ENCODE data around the gene ASTN2.
"Not testable (repeated sequence)": the region's sequence is repeated elsewhere in the genome, so short reads cannot be mapped to it uniquely, and the experiment has no call there.

The ASTN2 gene

DNA sequence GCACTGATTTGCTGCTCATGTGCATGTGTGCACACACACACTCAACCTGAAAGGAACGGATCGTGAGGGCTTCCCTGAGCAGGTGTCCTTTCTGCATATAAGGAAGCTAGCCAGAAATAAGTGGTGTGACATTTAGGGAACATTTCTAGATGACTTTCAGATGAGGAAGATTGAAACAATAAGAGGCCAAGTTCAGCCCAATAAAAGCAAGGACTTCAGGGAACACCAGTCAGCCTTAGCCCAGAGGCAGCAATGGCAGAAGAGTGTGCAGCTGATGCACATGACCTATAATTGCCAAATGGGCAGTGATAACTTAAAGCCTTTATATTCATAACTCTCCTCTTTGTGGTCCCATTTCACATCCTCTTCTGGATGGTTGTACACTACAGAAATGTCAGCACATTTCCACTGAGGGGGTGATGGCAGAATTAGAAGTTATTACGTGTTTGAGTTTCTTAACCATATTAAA lies 472.2 kb downstream of the ASTN2 start:
- no peak for DNase-seq

GRCh38 chr9:116941266-116941665 lies 473.6 kb downstream of the ASTN2 start:
- DNase-seq, result no peak

DNA sequence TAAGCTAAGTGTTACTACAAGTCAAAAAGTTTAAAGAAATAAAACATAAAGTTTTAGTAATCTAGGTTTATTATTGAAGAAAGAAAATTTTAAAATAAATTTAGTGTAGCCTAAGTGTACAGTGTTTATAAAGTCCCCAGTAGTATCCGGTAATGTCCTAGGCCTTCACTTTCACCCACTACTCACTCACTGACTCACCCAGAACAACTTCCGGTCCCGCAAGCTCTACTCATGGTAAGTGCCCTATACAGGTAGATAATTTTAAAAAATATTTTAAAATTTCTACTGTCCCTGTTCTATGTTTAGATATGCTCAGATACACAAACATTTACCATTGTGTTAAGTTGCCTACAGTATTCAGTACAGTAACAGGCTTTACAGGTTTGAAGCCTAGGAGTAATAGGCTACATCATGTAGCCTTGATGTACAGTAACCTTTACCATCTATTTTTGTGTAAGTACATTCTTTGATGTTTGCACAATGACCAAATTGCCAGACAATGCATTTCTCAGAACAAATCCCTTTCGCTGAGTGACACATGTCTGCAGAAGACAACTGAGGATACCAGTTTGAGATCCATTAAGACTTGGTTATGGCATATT lies 474.1 kb downstream of the ASTN2 start:
- no peak for DNase-seq

- DNase-seq, result no peak
These were observed 475.2 kb downstream of the ASTN2 start for GRCh38 chr9:116939614-116940013.

GRCh38 chr9:116939161-116939560 lies 475.7 kb downstream of the ASTN2 start:
- DNase-seq, result no peak

- DNase-seq, result no peak
These were observed 477.5 kb downstream of the ASTN2 start for GRCh38 chr9:116937361-116937760.

DNA sequence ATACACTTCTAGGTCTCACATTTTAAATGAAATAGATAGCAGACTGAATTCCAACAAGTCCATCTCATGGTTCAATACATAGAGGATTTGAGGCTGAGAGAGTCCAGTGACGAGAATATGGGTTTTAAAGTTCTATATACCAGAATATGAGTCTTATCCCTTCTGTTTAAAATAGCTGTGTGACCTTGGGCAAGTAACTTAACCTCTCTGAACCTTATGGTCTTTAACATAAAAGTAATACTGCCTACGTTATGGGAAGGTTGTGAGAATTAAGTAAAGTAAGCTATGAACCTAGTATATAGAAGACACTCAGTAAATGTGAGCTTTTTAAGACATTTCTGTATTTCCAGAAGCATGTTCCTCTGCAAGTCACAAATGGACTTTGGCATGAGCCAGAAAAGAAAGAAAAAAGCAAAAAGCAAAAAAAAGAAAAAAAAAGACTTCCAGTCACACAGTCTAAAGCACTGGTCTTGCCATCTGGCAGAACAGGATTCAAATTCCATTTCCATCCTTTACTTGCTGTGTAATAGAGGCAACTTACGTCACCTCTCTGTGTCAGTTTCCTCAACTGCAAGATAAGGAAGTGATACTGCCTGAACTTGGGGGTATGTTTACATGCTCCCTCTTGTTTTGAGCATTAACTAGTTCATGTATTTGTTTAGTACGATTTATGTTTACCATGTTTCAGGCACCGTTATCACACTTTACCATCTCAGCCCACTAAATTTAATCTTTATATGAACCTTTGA lies 479.5 kb downstream of the ASTN2 start:
- no peak for DNase-seq

- no peak for DNase-seq
These were observed 480.7 kb downstream of the ASTN2 start for GRCh38 chr9:116934131-116934530.

GRCh38 chr9:116933251-116933650 lies 481.6 kb downstream of the ASTN2 start:
- DNase-seq, result no peak

GRCh38 chr9:116929621-116930020 lies 485.2 kb downstream of the ASTN2 start:
- DNase-seq, result no peak

- no peak for DNase-seq
These were observed 486.0 kb downstream of the ASTN2 start for GRCh38 chr9:116928884-116929283.

- DNase-seq, result no peak
These were observed 486.6 kb downstream of the ASTN2 start for GRCh38 chr9:116928289-116928688.

DNA sequence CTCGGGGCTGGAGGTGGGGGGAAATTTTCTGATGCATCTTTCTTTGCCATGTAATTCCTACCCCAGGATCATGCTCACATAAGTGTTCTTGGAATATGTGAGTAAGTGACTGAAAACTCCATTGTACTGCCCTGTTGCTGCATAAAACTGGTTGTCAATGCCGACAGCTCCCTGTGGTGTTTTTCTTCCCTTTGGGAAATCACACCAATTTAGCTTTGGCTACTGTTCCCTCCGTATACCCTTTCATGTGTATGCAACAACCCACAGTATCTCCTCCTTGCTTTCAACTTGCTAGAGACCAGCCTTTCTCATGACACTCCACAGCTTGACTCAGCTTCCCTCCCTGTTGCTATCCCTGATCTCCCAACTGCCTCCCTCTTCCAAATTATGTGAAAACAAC lies 487.1 kb downstream of the ASTN2 start:
- DNase-seq, result no peak

DNA sequence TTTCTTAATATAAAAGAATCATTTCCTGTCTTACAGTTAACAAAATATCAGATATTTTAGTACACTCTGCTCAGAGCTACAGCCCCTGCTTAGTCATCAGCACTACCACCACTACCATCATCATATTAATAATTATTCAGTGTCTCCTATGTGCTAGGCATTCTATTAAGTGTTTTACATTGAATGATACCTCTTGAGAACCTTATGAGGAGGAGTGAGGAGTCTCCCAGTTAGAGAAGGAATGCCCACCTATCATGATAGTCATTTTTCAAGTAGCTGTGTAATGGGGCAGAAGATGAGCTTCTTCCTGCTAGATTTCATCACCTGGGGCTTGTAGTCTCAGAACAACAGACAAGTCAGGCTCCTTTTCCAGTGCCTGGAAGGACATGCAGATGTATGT lies 489.7 kb downstream of the ASTN2 start:
- DNase-seq, result no peak

GRCh38 chr9:116924462-116925110 lies 490.3 kb downstream of the ASTN2 start:
- DNase-seq, result no peak

DNA sequence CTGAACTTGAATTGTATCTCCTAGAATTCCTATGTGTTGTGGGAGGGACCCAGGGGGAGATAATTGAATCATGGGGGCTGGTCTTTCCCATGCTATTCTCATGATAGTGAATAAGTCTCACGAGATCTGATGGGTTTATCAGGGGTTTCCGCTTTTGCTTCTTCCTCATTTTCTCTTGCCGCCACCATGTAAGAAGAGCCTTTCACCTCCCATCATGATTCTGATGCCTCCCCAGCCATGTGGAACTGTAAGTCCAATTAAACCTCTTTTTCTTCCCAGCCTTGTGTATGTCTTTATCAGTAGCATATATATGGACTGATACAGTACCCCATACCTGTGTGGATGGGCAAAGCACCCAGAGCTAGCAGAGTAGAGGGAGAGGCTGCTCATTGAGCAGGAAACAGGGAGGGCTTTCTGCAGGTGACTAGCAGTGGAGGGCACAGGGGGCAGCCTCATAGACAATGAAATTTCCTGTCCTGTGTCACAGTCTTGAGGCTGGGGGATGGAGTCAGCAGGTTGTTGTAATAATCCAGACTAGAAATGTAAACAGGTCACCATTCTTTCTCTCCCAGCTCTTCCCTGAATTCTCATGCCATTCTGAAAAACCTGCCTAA lies 496.9 kb downstream of the ASTN2 start:
- DNase-seq, result not testable (repeated sequence)

DNA sequence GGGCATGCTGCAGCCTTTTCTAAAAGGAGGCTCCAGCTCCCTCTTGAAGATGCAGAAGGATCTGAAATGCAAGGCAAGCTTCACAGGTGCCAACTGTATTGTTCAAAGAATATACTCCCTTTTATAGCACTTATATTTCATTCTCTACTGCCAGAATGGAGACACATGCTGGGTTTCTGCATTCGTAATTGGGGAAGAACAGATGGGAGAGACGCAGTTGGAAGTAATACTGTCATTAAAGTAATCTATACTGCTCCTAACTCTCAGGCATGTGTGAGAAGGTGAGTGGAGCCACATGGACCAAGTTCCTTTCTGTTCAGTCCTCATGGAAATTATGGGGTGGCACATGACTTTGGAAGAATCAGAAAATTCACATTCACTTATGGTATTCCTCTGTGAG lies 501.3 kb downstream of the ASTN2 start:
- no peak for DNase-seq

- no peak for DNase-seq
These were observed 504.7 kb downstream of the ASTN2 start for GRCh38 chr9:116910201-116910600.

- DNase-seq, result no peak
These were observed 506.9 kb downstream of the ASTN2 start for GRCh38 chr9:116907989-116908388.

DNA sequence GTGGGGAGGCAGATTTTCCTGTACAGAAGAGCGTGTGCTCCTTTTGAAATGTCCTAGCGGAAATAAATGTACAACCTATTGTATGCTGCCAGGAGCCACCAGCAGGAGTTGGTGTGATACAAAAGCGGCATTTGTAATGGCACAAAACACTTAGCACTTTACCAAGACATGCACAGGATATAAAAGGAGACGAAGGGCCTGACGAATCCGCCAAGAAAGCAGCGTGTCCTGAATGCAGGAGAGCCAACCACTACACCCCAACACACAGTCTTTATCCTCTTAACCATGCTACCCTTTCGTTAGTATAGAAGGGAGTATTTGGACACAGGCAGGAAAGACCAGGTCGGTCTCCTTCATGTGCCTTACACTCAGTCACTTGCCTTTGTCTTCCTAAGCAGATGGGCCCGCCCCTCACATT lies 509.7 kb downstream of the ASTN2 start:
- DNase-seq, result no peak

GRCh38 chr9:116904165-116904564 lies 510.7 kb downstream of the ASTN2 start:
- no peak for DNase-seq

DNA sequence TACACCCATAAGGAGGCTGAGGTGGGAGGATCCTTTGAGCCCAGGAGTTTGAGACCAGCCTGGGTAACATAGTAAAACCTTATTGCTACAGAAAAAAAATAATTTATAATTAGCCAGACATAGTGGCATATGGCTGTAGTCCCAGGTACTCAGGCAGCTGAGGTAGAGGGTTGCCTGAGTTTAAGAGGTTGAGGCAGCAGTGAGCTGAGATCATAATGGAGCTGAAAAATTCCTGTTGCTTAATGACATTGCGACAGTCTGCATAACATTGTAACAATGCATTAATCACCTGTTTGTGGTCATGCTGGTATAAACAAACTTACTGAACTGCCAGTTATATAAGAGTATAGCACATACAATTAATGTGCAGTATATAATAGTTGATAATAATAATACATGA lies 513.6 kb downstream of the ASTN2 start:
- DNase-seq, result no peak

- DNase-seq, result no peak
These were observed 514.3 kb downstream of the ASTN2 start for GRCh38 chr9:116900543-116900942.

DNA sequence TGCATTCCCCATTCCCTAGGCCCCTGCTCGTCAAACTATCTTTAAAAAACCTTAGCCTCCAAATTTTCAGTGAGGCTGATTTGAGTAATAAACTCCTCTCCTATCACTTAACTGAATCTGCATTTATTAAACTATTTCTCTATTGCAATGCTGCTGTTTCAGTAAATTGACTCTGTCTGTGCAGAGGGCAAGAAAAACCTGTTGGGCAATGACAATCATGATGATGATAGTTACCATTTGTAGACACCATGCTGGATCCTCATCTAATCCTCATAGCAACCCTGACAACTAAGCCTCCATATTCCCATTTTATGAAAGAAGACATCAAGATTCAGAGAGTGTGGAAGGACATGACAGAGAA lies 514.9 kb downstream of the ASTN2 start:
- DNase-seq, result no peak
